Measurements from ENCODE around the gene GALNT12.
A peak's percentile ranks its signal among the peaks of the same experiment; 100 is the strongest.

GALNT12 gene

GRCh38 chr9:98860871-98861293, 53.4 kb downstream of the GALNT12 start:
- no peak overlapping the region for H3K9ac ChIP-seq (ENCODE audit: low read length)
- H3K36me3 ChIP-seq (replicated peaks; ENCODE audit: low read depth, low read length) = no peaks in the 10 kb centered on the region
- H3K4me1 ChIP-seq (ENCODE audit: low read length) = no peaks in the 10 kb centered on the region
- H4K20me1 ChIP-seq (ENCODE audit: insufficient read depth, low read length) = no peaks in the 10 kb centered on the region
- H3K4me2 ChIP-seq (ENCODE audit: low read length) = no peak overlapping the region
- no peaks in the 10 kb centered on the region for H3K9me3 ChIP-seq (ENCODE audit: insufficient read depth, low read length)
- no peaks in the 10 kb centered on the region for H3K79me2 ChIP-seq (ENCODE audit: low read length)
- H3K4me3 ChIP-seq (ENCODE audit: low read length) = no peak overlapping the region
- H3K27ac ChIP-seq (ENCODE audit: low read length) = no peak overlapping the region
- TF ChIP-seq CTCF (IDR thresholded peaks at IDR 0.05; ENCODE audit: low read depth, low read length) (peak; percentile 26; the same call in 1 of the 2 replicates), EZH2phosphoT487 (IDR thresholded peaks at IDR 0.05; ENCODE audit: low read depth) (no peak)
- H3K27me3 ChIP-seq (ENCODE audit: low read depth, low read length) = peaks cover 34% of the 10 kb centered on the region
- no peak overlapping the region for H2AFZ ChIP-seq (ENCODE audit: low read depth, low read length)

DNA sequence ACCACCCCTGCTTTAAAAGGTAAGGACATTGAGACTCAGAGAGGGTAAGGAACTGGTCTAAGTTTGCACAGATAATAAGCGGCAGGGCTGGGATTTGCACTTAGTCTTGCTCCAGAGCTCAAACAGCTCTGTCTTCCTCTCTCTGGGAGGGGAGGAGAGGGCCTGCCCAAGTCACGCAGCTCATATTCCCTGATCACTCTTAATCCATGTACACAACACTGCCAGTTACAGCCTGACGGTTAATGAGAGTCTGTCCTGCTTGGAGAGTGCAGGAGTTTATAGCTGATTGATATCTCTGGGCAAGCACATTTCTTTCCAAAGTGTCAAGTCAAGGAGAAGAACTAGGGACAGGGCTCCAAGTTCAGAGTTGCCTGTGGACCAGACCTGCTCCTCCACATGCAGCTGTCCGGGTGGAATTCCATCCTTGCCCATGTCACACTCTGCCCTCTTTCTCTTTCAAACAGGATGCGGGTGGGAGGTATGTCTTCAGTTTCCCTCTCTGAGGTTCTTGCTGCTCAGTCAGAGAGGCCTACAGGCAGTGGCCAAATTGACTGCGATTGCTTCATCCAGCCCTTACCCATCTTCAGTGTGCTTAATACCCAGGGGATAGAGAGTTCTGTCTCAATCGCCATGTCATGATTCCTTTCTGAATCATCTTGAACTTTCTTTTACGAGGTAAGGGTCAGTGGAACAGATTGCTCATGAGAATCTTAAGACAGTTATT, 54.5 kb downstream of the GALNT12 start:
- TF ChIP-seq EZH2phosphoT487 (IDR thresholded peaks at IDR 0.05; ENCODE audit: low read depth) = no peak
- TF ChIP-seq CTCF (IDR thresholded peaks at IDR 0.05; ENCODE audit: low read depth, low read length) = no peak
- no peak overlapping the region for H3K4me3 ChIP-seq (ENCODE audit: low read length)

DNA sequence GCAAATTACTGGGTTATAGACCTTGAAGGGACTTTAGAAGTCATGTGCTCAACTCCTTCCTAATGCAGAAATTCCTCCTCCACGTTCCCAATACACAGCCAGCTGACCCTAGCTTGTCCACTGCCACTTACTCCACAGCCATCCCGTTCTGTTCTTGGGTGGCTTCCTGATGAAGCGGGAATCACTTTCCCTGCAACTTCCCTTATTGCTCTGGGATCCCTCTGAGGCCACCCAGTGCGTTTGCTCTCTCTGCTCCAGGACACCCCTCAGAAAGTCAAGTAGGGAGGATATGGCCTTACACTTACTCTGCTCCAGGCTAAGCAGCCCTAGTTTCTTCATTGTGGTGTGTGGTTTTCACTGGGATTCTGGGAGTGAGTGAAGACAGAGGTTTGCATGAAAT, 55.5 kb downstream of the GALNT12 start:
- Histone ChIP-seq H3K4me2 (ENCODE audit: low read length) (no peak overlapping the region), H3K27me3 (ENCODE audit: low read depth, low read length) (peaks cover 38% of the 10 kb centered on the region), H3K79me2 (ENCODE audit: low read length) (no peaks in the 10 kb centered on the region), H4K20me1 (ENCODE audit: insufficient read depth, low read length) (no peaks in the 10 kb centered on the region), H2AFZ (ENCODE audit: low read depth, low read length) (no peak overlapping the region), H3K36me3 (replicated peaks; ENCODE audit: low read depth, low read length) (no peaks in the 10 kb centered on the region), H3K9me3 (ENCODE audit: insufficient read depth, low read length) (no peaks in the 10 kb centered on the region), H3K9ac (ENCODE audit: low read length) (no peak overlapping the region), H3K4me3 (ENCODE audit: low read length) (no peak overlapping the region), H3K27ac (ENCODE audit: low read length) (no peak overlapping the region), H3K4me1 (ENCODE audit: low read length) (no peaks in the 10 kb centered on the region)
- TF ChIP-seq EZH2phosphoT487 (IDR thresholded peaks at IDR 0.05; ENCODE audit: low read depth) (no peak), CTCF (IDR thresholded peaks at IDR 0.05; ENCODE audit: low read depth, low read length) (no peak)

More for the DNA sequence above, 54.5 kb downstream of the GALNT12 start:
- Histone ChIP-seq H3K27ac (ENCODE audit: low read length) (no peak overlapping the region), H3K36me3 (replicated peaks; ENCODE audit: low read depth, low read length) (no peaks in the 10 kb centered on the region), H4K20me1 (ENCODE audit: insufficient read depth, low read length) (no peaks in the 10 kb centered on the region), H3K79me2 (ENCODE audit: low read length) (no peaks in the 10 kb centered on the region), H3K27me3 (ENCODE audit: low read depth, low read length) (peaks cover 40% of the 10 kb centered on the region), H3K4me1 (ENCODE audit: low read length) (no peaks in the 10 kb centered on the region), H3K4me2 (ENCODE audit: low read length) (no peak overlapping the region), H3K9ac (ENCODE audit: low read length) (no peak overlapping the region), H2AFZ (ENCODE audit: low read depth, low read length) (no peak overlapping the region), H3K9me3 (ENCODE audit: insufficient read depth, low read length) (no peaks in the 10 kb centered on the region)

GRCh38 chr9:98864281-98865174, 57.1 kb downstream of the GALNT12 start:
- H3K4me3 ChIP-seq (ENCODE audit: low read length) = no peak overlapping the region
- H2AFZ ChIP-seq (ENCODE audit: low read depth, low read length) = no peak overlapping the region
- H3K9me3 ChIP-seq (ENCODE audit: insufficient read depth, low read length) = no peaks in the 10 kb centered on the region
- no peaks in the 10 kb centered on the region for H3K79me2 ChIP-seq (ENCODE audit: low read length)
- no peak overlapping the region for H3K9ac ChIP-seq (ENCODE audit: low read length)
- TF ChIP-seq EZH2phosphoT487 (IDR thresholded peaks at IDR 0.05; ENCODE audit: low read depth) = no peak
- TF ChIP-seq CTCF (IDR thresholded peaks at IDR 0.05; ENCODE audit: low read depth, low read length) = no peak
- H3K27me3 ChIP-seq (ENCODE audit: low read depth, low read length) = peaks cover 42% of the 10 kb centered on the region
- H3K4me1 ChIP-seq (ENCODE audit: low read length) = no peaks in the 10 kb centered on the region
- H3K4me2 ChIP-seq (ENCODE audit: low read length) = no peak overlapping the region
- no peaks in the 10 kb centered on the region for H3K36me3 ChIP-seq (replicated peaks; ENCODE audit: low read depth, low read length)
- no peaks in the 10 kb centered on the region for H4K20me1 ChIP-seq (ENCODE audit: insufficient read depth, low read length)
- H3K27ac ChIP-seq (ENCODE audit: low read length) = no peak overlapping the region
